D721Med (cell line): Measurements from ENCODE around the gene RALGAPA2.

Experiments
- DNase-seq: peaks from one replicate; pipeline ENCODE4 v3.0.0; 2011; ENCODE audit warnings: low spot score; ENCODE audit not compliant: insufficient read length
- FAIRE-seq: peaks from 2 replicates; lab custom pipeline; 2011; peaks lifted over from hg19 to GRCh38; lab: Jason Lieb, UNC
- TF ChIP-seq, protein P1 (sequence below): IDR thresholded peaks from 2 replicates; pipeline ENCODE4 v1.5.1; 2012; ENCODE audit warnings: mild to moderate bottlenecking, control low read depth; ENCODE audit not compliant: insufficient read depth; ENCODE audit errors: missing control alignments

The RALGAPA2 gene

GRCh38 chr20:20668639-20669038 lies 43.8 kb downstream of the RALGAPA2 start:
- FAIRE-seq, result no peak
- no peak for DNase-seq
- TF ChIP-seq, protein P1, sequence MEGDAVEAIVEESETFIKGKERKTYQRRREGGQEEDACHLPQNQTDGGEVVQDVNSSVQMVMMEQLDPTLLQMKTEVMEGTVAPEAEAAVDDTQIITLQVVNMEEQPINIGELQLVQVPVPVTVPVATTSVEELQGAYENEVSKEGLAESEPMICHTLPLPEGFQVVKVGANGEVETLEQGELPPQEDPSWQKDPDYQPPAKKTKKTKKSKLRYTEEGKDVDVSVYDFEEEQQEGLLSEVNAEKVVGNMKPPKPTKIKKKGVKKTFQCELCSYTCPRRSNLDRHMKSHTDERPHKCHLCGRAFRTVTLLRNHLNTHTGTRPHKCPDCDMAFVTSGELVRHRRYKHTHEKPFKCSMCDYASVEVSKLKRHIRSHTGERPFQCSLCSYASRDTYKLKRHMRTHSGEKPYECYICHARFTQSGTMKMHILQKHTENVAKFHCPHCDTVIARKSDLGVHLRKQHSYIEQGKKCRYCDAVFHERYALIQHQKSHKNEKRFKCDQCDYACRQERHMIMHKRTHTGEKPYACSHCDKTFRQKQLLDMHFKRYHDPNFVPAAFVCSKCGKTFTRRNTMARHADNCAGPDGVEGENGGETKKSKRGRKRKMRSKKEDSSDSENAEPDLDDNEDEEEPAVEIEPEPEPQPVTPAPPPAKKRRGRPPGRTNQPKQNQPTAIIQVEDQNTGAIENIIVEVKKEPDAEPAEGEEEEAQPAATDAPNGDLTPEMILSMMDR, result no peak

DNA sequence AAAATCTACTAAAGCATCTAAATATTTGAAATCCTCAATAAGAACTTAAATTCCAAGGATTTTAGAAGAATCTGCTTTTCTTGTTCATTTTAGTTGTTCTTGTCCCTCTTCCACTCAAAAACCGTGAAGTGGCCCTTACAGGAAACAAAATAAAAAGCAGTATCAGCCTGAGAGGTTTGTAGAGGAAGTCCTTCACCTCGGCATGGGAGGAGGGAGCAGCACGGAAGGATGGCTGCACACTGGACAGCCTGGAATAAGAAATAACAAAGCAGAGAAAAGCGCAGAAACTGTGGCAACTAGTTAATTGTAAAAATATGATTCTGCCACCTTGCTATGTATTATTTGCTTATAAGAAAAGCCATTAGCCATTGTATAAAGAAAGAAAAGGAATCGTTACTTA lies 46.1 kb downstream of the RALGAPA2 start:
- no peak for DNase-seq

DNA sequence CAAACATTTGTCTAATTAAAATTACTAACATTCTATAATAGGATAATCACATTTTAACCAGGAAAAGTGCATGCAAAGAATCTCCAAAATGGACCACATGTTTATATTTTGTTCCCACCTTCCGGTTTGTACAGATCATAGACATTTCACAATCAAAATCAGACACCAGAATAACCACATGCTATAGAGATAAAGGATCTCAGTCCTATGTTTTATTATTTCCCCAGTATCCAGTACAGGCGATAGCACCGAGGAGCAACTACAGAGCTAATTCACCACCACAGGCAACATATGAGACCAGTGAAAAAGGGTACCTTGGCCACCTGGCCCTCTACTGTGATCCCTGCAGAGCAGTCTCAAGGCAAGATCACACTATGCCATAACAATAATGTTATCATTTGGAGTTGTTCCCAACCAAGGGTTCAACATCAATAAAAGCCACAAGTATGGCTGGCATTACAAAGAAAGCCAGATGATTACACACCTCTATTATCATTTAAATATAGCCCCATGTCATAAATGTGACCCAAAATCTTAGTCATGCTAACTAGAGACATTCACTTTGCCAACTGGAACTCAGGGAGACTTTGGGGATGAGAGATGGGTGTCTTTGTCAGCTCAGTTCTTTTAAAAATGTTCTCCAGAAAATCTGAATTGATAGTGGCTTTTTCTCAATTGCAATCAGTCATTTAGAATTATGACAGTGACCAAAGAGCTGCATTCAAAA lies 46.7 kb downstream of the RALGAPA2 start:
- TF ChIP-seq, protein P1, result no peak

More for the DNA sequence above, 46.1 kb downstream of the RALGAPA2 start:
- TF ChIP-seq, protein P1, result no peak
- FAIRE-seq, result no peak

DNA sequence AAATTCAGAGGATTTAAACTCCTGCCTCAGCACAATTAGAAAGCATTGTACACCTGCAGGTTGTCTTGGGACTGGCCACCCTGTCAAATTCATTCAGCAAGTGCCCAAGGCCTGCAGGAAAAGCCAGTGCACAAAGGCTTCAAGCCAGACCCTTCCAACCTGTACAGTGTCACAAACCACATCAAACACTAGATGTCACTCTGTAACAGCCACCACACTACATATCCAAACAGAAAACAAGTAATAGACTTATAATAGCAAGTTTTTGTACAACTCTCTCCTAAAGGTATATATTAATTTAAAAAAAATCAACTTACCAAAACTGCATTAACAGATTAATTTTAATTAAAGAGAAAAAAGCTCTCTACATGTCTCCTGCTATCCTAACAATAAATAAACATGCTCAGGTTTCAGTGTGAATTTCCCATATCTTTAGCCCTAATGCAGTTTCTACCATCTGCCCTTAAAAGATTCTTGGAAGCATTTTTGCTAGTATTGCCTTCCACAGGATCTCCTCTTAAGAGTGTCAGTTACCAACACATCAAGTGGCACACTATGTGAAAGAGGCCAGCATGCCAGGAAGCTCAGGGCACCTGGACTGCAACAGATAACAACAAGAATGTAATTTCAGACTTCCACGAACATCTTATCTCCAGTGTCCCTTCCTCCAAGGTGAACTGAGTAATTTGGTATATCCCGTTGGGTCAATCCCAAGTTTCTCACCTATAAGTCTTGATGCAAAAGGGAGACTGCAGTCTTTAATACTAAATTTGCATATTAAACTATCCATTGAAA lies 47.5 kb downstream of the RALGAPA2 start:
- DNase-seq (no peak), FAIRE-seq (no peak)
- TF ChIP-seq, protein P1, result peak; percentile 85

More for the DNA sequence above, 46.7 kb downstream of the RALGAPA2 start:
- DNase-seq (no peak), FAIRE-seq (no peak)

- TF ChIP-seq, protein P1, result no peak
- DNase-seq (no peak), FAIRE-seq (no peak)
Measured at GRCh38 chr20:20663841-20664240, 48.6 kb downstream of the RALGAPA2 start.

- TF ChIP-seq, protein P1, result no peak
- no peak for FAIRE-seq
- no peak for DNase-seq
Measured at GRCh38 chr20:20658871-20659431, 53.5 kb downstream of the RALGAPA2 start.
